NCI-H128 (cell line): ENCODE data around the gene TFEB.

ENCODE experiments used
- DNase-seq: peaks from one replicate; lab custom pipeline; 2025; ENCODE audit not compliant: unreplicated experiment; lab: John Stamatoyannopoulos, UW

The TFEB gene

GRCh38 chr6:41706876-41707564 is 28.4 kb downstream of the TFEB start:
- DNase-seq: no peak

GRCh38 chr6:41705996-41706835 is 29.2 kb downstream of the TFEB start:
- DNase-seq: no peak

GRCh38 chr6:41705311-41705995 is 30.0 kb downstream of the TFEB start:
- DNase-seq: no peak

GRCh38 chr6:41704656-41705310 is 30.6 kb downstream of the TFEB start:
- DNase-seq: no peak

GRCh38 chr6:41704028-41704427 is 31.4 kb downstream of the TFEB start:
- DNase-seq: no peak

- DNase-seq: no peak
Observed at GRCh38 chr6:41702771-41703494, 32.5 kb downstream of the TFEB start.

- no peak for DNase-seq
Observed at GRCh38 chr6:41702089-41702745, 33.2 kb downstream of the TFEB start.

- DNase-seq: no peak
Observed at GRCh38 chr6:41700463-41701347, 34.7 kb downstream of the TFEB start.

- DNase-seq: no peak
Observed at GRCh38 chr6:41699063-41699462, 36.3 kb downstream of the TFEB start.

GRCh38 chr6:41697861-41698781 is 37.3 kb downstream of the TFEB start:
- DNase-seq: no peak

- DNase-seq: no peak
Observed at GRCh38 chr6:41696788-41697187, 38.6 kb downstream of the TFEB start.

GRCh38 chr6:41695825-41696224 is 39.6 kb downstream of the TFEB start:
- DNase-seq: no peak

- no peak for DNase-seq
Observed at GRCh38 chr6:41694815-41695526, 40.4 kb downstream of the TFEB start.

GRCh38 chr6:41693281-41694240 is 41.8 kb downstream of the TFEB start:
- no peak for DNase-seq

GRCh38 chr6:41692730-41693129 is 42.7 kb downstream of the TFEB start:
- DNase-seq: no peak

- DNase-seq: no peak
Observed at GRCh38 chr6:41692080-41692675, 43.2 kb downstream of the TFEB start.
